Glutamatergic neuron (in vitro differentiated cells): Measurements from ENCODE around the gene OPRL1. TPM values are rescaled to one million over a fixed set of nuclear protein-coding genes. Genes with fewer than 3 reads are reported as not detected.
"Not testable (repeated sequence)": the region's sequence is repeated elsewhere in the genome, so short reads cannot be mapped to it uniquely, and the experiment has no call there.

Experiments
- DNase-seq: peaks from one replicate; pipeline ENCODE4 v3.0.0; 2022
- H3K27ac Mint-ChIP-seq: one replicate; pipeline ENCODE4 v1.8.0; 2020; ENCODE audit warnings: mild to moderate bottlenecking, mixed read lengths, inconsistent platforms; ENCODE audit not compliant: unreplicated experiment
- H3K27me3 Mint-ChIP-seq: one replicate; pipeline ENCODE4 v1.8.0; 2020; ENCODE audit warnings: mild to moderate bottlenecking, moderate library complexity, mixed read lengths, inconsistent platforms; ENCODE audit not compliant: unreplicated experiment
- H3K36me3 Mint-ChIP-seq: one replicate; pipeline ENCODE4 v1.8.0; 2020; ENCODE audit warnings: mild to moderate bottlenecking, mixed read lengths, inconsistent platforms; ENCODE audit not compliant: unreplicated experiment
- H3K4me1 Mint-ChIP-seq: one replicate; pipeline ENCODE4 v1.8.0; 2020; ENCODE audit warnings: mild to moderate bottlenecking, low read depth, mixed read lengths, inconsistent platforms; ENCODE audit not compliant: unreplicated experiment
- H3K4me3 Mint-ChIP-seq: one replicate; pipeline ENCODE4 v1.8.0; 2020; ENCODE audit warnings: mild to moderate bottlenecking, mixed read lengths, inconsistent platforms; ENCODE audit not compliant: unreplicated experiment
- H3K9me3 Mint-ChIP-seq: one replicate; pipeline ENCODE4 v1.8.0; 2020; ENCODE audit warnings: mild to moderate bottlenecking, moderate library complexity, mixed read lengths, inconsistent platforms; ENCODE audit not compliant: unreplicated experiment
- total RNA-seq: library from RNA; stranded (reverse); fragmentation: NEBNext Ultra II Directional; extraction: Animal tissue kit (Norgen Biotek cat#: 25700); gene quantifications from one replicate; pipeline ENCODE4 v1.2.1, GENCODE V29; 2021; ENCODE audit not compliant: unreplicated experiment
- TF ChIP-seq, protein P1 (sequence below): fragments of 200-600 bp; sonication (generic); IDR thresholded peaks from one replicate; pipeline ENCODE4 v1.5.0; 2021; ENCODE audit not compliant: partially characterized antibody, unreplicated experiment

OPRL1 gene
- total RNA-seq, 1 donor from 2014 or later: 2.9 TPM

DNA sequence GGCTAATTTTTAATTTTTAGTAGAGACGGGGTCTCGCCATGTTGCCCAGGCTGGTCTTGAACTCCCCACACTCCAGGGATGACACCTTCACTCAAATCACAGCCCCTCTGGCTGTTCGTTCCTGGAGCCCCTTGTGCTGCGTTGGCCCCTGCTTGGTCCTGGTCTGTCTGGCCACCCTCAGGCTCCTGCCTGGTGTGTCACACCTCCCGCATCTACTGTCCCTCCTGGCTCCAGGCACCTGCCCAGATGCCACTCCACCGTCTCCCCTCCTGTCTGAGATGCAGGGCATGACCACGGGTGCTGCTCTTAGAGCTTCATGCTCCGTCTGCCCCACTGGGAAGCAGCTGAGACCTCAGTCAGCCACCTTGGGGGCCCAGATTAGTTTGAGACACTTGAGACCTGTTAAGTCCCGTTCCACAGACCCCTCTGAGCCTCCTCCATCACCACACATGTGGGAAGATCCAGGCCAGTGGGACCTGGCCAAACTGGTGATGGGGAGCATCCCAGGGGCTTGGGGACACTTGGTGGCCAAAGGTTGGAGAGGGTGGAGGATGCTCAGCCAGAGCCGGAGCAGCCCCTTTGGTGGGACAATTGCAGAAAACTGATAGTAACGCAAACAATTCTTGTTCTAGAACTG is 49.4 kb downstream of the OPRL1 start:
- no peak for DNase-seq
- H3K9me3 Mint-ChIP-seq: peaks cover 7% of the 10 kb centered on the region
- TF ChIP-seq, protein P1, sequence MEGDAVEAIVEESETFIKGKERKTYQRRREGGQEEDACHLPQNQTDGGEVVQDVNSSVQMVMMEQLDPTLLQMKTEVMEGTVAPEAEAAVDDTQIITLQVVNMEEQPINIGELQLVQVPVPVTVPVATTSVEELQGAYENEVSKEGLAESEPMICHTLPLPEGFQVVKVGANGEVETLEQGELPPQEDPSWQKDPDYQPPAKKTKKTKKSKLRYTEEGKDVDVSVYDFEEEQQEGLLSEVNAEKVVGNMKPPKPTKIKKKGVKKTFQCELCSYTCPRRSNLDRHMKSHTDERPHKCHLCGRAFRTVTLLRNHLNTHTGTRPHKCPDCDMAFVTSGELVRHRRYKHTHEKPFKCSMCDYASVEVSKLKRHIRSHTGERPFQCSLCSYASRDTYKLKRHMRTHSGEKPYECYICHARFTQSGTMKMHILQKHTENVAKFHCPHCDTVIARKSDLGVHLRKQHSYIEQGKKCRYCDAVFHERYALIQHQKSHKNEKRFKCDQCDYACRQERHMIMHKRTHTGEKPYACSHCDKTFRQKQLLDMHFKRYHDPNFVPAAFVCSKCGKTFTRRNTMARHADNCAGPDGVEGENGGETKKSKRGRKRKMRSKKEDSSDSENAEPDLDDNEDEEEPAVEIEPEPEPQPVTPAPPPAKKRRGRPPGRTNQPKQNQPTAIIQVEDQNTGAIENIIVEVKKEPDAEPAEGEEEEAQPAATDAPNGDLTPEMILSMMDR: no peak
- H3K4me3 Mint-ChIP-seq: no peak overlapping the region
- H3K27ac Mint-ChIP-seq: no peak overlapping the region
- H3K4me1 Mint-ChIP-seq: no peaks in the 10 kb centered on the region
- peaks cover 7% of the 10 kb centered on the region for H3K36me3 Mint-ChIP-seq
- H3K27me3 Mint-ChIP-seq: peaks cover 4% of the 10 kb centered on the region

DNA sequence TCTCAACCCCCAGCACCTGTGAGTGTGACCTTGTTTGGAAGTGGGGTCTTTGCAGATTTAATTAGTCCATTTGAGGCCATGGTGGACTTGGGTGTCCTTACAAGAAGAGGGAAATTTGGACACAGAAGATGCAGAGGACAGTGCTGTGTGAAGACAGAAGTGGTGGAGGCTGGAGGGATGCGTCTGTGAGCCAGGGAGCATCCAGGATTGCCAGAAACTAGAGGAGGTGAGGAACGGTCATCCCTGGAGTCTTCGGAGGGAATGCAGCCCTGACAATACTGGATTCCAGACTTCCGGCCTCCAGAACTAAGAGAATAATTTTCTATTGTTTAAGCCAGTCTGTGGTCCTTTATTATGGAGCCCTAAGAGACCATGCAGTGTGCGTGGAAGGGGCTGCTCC is 50.4 kb downstream of the OPRL1 start:
- no peak overlapping the region for H3K27ac Mint-ChIP-seq
- TF ChIP-seq, protein P1: no peak
- peaks cover 2% of the 10 kb centered on the region for H3K4me1 Mint-ChIP-seq
- DNase-seq: peak; percentile 3
- H3K4me3 Mint-ChIP-seq: no peak overlapping the region
- peaks cover 8% of the 10 kb centered on the region for H3K9me3 Mint-ChIP-seq
- H3K27me3 Mint-ChIP-seq: peaks cover 6% of the 10 kb centered on the region
- peaks cover 7% of the 10 kb centered on the region for H3K36me3 Mint-ChIP-seq

DNA sequence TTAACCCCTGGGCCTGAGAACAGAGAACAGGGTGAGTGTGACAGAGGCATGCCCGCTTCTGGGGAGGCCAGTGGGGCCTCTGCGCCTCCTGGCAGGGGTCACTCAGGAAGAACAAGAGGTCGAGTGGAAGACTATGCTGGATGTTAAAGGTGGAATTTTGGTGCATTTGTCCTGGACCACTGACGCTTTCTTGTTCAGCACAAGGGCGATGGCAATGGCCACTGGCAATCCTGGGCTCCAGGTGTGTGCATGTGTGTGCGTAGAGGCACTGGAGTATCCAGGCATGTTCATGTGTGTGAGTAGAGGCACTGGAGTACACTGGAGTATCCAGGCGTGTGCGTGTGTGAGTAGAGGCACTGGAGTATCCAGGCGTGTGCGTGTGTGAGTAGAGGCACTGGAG is 51.0 kb downstream of the OPRL1 start:
- TF ChIP-seq, protein P1: no peak
- H3K27me3 Mint-ChIP-seq: peaks cover 6% of the 10 kb centered on the region
- peaks cover 7% of the 10 kb centered on the region for H3K36me3 Mint-ChIP-seq
- H3K9me3 Mint-ChIP-seq: peaks cover 8% of the 10 kb centered on the region
- H3K4me1 Mint-ChIP-seq: peaks cover 3% of the 10 kb centered on the region
- no peak overlapping the region for H3K27ac Mint-ChIP-seq
- DNase-seq: peak; percentile 3
- H3K4me3 Mint-ChIP-seq: no peak overlapping the region

DNA sequence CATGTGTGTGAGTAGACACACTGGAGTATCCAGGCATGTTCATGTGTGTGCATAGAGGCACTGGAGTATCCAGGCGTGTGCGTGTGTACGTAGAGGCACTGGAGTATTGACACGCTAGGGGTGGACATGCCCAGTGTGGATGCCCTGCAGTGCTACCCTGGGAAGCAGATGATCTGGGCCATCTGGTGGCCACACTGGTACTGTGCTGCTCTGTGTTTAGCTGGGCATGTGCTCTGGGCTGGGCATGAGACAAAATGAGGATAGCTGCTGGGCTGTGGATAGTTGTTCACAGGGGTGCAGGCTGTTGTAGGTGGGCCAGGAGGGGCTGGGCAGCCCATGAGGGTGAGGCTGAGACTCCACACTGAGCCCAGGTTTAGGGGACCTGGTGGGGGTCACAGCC is 51.5 kb downstream of the OPRL1 start:
- Mint-ChIP-seq H3K9me3 (peaks cover 8% of the 10 kb centered on the region), H3K27ac (no peak overlapping the region), H3K27me3 (peaks cover 6% of the 10 kb centered on the region), H3K4me3 (no peak overlapping the region), H3K36me3 (peaks cover 7% of the 10 kb centered on the region), H3K4me1 (peaks cover 5% of the 10 kb centered on the region)
- DNase-seq: peak; percentile 18
- TF ChIP-seq, protein P1: no peak

DNA sequence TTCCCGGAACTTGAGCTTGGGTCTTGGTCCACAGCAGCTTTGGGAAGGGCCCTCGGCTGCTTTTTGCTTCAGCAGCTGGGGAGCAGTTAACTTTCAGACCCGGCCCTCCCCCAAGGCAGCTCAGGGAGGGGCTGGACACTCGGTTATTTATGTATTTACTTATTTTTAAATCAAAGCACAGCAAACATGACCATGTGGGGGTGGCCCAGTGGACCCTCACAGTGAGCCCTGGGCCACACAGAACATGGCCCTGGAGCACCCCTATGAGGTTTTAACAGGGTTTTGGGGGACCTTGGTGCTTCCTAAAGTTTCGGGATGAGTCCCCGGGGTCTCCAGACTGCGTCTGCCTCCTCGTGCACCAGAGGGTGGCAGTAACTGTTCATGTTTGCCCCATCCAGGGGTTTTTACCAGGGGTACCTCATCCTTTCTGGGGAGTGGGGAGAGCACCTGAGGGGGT is 54.1 kb downstream of the OPRL1 start:
- TF ChIP-seq, protein P1: no peak
- DNase-seq: peak; percentile 28
- H3K27ac Mint-ChIP-seq: no peak overlapping the region
- peaks cover 7% of the 10 kb centered on the region for H3K9me3 Mint-ChIP-seq
- no peak overlapping the region for H3K4me3 Mint-ChIP-seq
- H3K27me3 Mint-ChIP-seq: peaks cover 5% of the 10 kb centered on the region
- peaks cover 5% of the 10 kb centered on the region for H3K4me1 Mint-ChIP-seq
- no peaks in the 10 kb centered on the region for H3K36me3 Mint-ChIP-seq

DNA sequence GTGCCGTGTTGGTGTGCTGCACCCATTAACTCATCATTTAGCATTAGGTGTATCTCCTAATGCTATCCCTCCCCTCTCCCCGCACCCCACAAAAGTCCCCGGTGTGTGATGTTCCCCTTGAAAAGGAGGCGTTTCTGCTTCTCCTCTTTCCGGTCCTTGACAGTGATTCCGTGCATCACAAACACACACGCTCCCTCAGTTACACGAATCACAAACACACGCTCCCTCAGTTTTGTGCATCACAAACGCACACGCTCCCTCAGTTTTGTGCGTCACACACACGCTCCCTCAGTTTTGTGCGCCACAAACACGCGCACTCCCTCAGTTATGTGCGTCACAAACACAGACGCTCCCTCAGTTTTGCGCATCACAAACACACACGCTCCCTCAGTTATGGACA is 54.9 kb downstream of the OPRL1 start:
- H3K27me3 Mint-ChIP-seq, H3K27ac Mint-ChIP-seq, H3K4me1 Mint-ChIP-seq, H3K36me3 Mint-ChIP-seq, H3K9me3 Mint-ChIP-seq: not testable (repeated sequence)
- DNase-seq: peak; percentile 3
- H3K4me3 Mint-ChIP-seq: peak overlapping the region; percentile 46
